Sciatic nerve (tissue), 2 donors: ENCODE results near the gene APOF. TPM values are rescaled to one million over a fixed set of nuclear protein-coding genes. Genes with fewer than 3 reads are reported as not detected.
A peak's percentile ranks its signal among the peaks of the same experiment; 100 is the strongest.
"Not testable (repeated sequence)": the region's sequence is repeated elsewhere in the genome, so short reads cannot be mapped to it uniquely, and the experiment has no call there.

ENCODE experiments used
- ATAC-seq: fragments of 200-7000 bp; cut with Tn5 transposase; one replicate; pipeline ENCODE4 v1.9.1; 2020; ENCODE audit warnings: mild to moderate bottlenecking, moderate library complexity
- DNase-seq: peaks from one replicate; pipeline ENCODE4 v3.0.0-alpha.2; 2020; ENCODE audit warnings: low spot score
- intact Hi-C: fragments of 100-400 bp; cut with DNase I; formaldehyde crosslinking; loops from one replicate; pipeline ENCODE4 v1.14.2; 2022
- total RNA-seq: library from RNA; stranded (reverse); fragmentation: NEBNext Ultra II Directional; extraction: Animal tissue kit (Norgen Biotek cat#: 25700); gene quantifications from one replicate; pipeline ENCODE4 v1.2.1, GENCODE V29; 2021
- donor health status: DM: no; HTN: no; CAD: no.
- donor health status: DM: no; HTN: no; CAD: no.

The APOF gene
- total RNA-seq, 1 donor from 2014 or later = not detected

DNA sequence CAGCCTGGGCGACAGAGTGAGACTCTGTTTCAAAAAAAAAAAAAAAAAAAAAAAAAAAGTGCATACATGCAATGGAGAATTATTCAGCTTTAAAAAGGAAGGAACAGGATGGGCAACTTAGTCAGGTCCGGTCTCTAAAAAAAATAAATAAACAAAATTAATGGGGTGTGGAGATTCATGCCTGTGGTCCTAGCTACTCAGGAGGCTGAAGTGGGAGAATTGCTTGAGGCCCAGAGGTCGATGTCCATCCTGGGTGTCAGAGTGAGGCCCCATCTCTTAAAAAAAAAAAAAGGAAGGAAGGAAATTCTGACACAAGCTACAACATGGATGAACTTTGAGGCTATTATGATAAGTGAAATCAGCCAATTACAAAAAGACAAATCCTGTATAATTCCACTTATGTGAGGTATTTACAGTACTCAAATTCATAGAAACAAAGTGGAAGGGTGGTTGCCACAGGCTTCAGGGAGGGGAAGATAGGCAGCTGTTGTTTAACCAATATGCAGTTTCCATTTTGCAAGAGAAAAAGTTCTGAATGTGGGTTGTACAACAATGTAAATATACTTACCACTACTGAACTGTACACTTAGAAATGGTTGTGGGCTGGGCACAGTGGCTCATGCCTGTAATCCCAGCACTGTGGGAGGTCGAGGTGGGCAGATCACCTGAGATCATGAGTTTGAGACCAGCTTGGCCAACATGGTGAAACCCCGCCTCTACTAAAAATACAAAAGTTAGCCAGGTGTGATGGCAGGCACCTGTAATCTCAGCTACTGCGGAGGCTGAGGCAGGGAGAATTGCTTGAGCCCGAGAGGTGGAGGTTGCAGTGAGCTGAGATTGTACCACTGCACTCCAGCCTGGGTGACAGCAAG lies 12.3 kb upstream of the APOF start:
- ATAC-seq (no peak), DNase-seq (no peak)
- intact Hi-C loops = no loop called here

DNA sequence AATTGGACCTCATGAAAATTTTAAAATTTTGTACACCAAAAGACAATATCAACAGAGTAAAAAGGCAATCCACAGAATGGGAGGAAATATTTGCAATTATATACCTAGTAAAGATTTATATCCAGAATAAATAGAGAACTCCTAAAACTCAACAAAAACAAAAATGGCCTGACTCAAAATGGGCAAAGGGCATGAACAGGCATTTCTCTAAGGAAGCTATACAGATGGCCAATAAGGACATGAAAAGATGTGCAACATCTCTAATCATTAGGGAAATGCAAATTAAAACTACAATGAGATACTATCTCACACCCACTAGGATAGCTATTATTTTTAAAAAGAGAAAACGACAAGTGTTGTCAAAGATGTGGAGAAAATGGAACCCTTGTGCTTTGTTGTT lies 10.9 kb upstream of the APOF start:
- ATAC-seq = no peak
- no peak for DNase-seq
- intact Hi-C loops = no loop called here

GRCh38 chr12:56366948-56367347 lies 4.3 kb upstream of the APOF start:
- intact Hi-C loops = no loop called here
- DNase-seq = no peak
- no peak for ATAC-seq

GRCh38 chr12:56361487-56362129 lies 1.0 kb downstream of the APOF start:
- no peak for ATAC-seq
- intact Hi-C loops = no loop called here
- no peak for DNase-seq

- DNase-seq (peak; percentile 99), ATAC-seq (peak; percentile 98)
- intact Hi-C loops = loop anchor here (1.0 to 10.0 kb wide), 2 partner anchors 8 to 95 kb away; partner anchors contain the start of gene MIP
Measured at GRCh38 chr12:56359851-56360767, 2.5 kb downstream of the APOF start, which contains the start of gene STAT2. TSS of gene STAT2 (minus strand) at chr12:56360107. CDS start at chr12:56356571, 3,536 bp downstream.

DNA sequence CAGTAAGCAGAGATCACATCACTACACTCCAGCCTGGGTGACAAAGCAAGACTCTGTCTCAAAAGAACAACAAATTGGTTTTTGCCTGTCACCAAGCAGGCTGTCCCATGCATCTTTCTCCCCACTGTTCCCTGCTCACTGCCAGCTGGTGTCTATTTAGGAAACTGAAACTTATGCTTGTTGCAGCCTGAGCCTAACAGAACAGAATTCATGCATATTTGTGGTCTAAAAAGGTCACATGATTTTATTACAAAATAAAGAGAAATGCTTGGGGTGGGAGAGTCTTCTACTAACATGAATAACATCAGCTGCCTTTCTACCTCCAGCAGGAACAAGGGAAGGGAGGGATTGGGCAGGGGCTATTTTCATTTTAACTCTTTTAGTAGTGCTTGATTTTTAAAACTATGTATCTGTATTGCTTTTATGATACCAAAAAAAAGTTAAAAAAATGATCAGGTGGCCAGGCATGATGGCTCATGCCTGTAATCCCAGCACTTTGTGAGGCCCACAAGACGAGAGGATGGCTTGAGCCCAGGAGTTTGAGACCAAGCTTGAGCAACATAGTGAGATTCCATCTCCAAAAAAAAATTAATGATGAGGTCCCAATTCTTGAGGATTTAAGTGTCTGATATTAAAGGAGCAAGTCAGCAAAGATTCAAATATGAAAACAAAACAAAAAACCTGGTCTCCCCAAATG lies 3.7 kb downstream of the APOF start:
- peak; percentile 39 for ATAC-seq
- DNase-seq = no peak
- intact Hi-C loops = loop anchor here (10.0 kb wide), 1 partner anchor 96 kb away; the partner anchor contains the start of gene MIP

- DNase-seq (no peak), ATAC-seq (no peak)
- intact Hi-C loops = loop anchor here (10.0 kb wide), 1 partner anchor 103 kb away; the partner anchor contains the start of gene MIP
Measured at GRCh38 chr12:56351325-56351724, 11.3 kb downstream of the APOF start.

DNA sequence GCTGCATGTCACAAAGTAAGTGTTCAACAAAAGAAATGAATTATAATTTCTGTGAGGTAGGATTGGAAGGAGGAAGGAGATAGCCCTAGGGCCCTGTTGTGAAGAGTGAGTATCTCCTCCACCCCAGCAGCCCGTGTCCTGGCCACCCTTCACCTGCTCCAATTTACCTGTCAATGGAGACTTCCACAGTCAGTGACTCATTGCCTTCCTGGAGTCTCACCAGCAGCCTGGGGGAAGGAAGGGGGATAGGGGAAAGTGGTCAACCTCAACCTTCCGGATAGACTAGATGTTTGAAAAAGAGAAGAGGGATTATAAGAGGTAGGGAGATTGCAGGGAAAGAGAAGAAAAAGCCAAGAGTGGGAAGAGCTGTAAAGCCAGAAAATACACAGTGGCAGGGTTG lies 12.0 kb downstream of the APOF start:
- ATAC-seq = no peak
- intact Hi-C loops = loop anchor here (10.0 kb wide), 1 partner anchor 104 kb away; the partner anchor contains the start of gene MIP

GRCh38 chr12:56348776-56349175 lies 13.9 kb downstream of the APOF start:
- intact Hi-C loops = no loop called here
- ATAC-seq (no peak), DNase-seq (no peak)

More for the DNA sequence above, 12.0 kb downstream of the APOF start:
- DNase-seq = no peak

DNA sequence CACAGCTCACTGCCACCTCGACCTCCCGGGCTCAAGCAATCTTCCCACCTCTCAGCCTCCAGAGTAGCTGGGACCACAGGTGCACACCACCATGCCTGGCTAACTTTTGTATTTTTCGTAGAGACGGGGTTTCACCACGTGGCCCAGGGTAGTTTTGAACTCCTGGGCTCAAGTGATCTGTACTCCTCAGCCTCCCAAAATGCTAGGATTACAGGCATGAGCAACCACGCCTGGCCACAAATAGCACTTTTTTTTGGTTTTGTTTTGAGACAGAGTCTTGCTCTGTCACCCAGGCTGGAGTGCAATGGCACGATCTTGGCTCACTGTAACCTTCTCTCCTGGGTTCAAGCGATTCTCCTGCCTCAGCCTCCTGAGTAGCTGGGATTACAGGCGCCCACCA lies 15.4 kb downstream of the APOF start:
- intact Hi-C loops, ATAC-seq, DNase-seq: not testable (repeated sequence)

DNA sequence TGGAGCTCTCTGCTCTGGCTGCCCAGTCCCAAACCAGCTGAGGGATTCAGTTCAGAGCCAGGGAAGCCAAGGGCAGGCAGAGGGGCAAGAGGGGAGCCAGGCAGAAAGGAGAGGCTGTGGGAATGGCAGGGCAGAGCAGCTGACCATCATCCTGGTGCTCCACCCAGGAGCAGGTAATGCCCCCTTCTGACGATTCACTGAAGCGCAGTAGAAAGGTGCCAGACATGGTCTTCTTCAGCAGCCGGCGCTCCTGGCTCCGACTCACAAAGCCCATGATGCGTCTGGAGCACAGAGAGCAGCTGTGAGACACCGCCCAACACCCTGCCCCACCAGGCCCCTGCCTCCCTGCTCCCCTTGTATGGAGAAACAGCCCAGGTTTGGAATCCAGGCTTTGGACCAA lies 16.0 kb downstream of the APOF start:
- ATAC-seq (no peak), DNase-seq (no peak)
- intact Hi-C loops = no loop called here

DNA sequence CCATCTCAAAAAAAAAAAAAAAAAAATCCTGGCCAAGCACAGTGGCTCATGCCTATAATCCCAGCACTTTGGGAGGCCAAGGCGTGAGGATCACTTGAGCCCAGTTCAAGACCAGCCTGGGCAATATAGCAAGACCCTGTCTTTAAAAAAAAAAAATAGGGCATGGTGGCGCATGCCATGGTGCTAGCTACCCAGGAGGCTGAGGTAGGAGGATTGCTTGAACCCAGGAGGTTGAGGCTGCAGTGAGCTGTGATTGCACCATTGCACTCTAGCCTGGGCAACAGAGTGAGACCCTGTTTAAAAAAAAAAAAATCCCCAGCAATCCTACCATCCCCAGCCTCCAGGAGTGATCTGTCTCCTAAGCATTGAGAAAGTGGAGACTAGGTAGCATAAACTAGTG lies 20.4 kb downstream of the APOF start:
- DNase-seq, intact Hi-C loops, ATAC-seq: not testable (repeated sequence)

DNA sequence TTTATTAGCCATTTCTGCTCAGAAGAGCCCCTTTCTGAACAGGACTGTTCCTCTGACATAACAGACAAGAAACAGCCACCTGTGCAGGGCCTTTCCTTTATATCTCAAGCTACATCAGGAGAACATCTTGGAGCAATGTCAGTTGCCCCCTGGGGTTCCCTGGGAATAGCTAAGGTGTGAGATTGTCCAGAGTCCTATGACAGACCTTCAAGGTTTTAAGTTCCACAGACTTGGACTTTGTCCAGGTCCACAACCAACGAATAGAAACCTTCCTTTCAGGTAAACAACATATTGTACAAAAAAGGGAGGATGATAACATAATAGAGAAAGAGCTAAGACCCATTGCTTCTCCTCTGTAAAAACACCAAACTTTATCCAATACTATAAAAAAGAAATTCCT lies 21.0 kb downstream of the APOF start:
- intact Hi-C loops = no loop called here
- DNase-seq = no peak
- no peak for ATAC-seq

GRCh38 chr12:56339158-56339422 lies 23.6 kb downstream of the APOF start:
- DNase-seq (no peak), ATAC-seq (no peak)
- intact Hi-C loops = no loop called here

DNA sequence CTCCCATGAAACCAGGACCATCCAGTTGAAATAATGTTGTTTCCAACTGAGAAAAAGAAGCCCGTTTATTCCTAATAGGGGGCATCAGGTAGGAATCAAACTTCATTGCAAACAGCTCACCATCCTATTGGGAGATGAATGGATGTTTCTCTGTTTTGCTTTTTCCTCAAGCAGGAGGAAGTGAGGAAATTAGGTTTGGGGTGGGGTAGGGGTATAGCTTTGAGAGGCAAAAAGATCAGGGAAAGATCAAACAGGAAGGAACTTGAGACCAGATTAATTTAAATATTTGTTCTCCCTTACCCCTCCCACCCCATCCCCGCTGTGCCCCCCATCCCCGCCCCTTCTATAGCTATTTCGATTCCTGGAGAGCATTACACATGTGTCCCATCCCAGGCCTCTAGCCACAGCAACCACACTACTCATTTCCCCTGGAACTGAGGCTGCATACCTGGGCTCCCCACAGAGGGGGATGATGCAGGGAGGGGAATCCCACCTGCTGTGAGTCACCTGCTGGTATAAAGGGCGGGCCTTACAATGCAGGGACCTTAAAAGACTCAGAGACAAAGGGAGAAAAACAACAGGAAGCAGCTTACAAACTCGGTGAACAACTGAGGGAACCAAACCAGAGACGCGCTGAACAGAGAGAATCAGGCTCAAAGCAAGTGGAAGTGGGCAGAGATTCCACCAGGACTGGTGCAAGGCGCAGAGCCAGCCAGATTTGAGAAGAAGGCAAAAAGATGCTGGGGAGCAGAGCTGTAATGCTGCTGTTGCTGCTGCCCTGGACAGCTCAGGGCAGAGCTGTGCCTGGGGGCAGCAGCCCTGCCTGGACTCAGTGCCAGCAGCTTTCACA lies 24.1 kb downstream of the APOF start, which contains the start of gene IL23A:
Gene IL23A, plus strand, starts transcription at position 577 of the 850 bp plus-strand sequence. Its CDS starts 161 bp downstream, at position 738.
- DNase-seq (no peak), ATAC-seq (no peak)
- intact Hi-C loops = no loop called here

DNA sequence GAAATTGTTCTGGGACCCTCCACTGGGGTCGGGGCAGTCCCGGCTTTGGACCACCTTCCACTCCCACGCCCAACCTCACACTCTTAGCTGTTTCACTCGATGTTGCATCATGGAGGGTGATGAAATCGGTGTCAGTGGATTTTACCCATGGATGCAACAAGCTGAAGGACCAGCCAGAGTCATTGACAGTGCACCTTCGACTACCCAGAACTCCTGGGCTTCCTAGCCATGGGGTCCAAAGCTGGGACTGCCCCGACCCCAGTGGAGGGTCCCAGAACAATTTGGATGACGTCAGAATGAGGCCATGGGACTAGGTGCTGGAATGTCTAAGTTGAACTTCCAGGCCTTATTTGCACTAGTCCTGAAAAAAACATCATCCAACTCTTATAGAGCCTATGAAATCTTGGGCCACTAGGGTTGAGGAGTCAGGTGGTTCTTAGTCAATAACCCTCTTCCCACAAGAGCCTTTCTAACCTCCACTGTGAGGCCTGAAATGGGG lies 24.9 kb downstream of the APOF start:
- no peak for ATAC-seq
- DNase-seq = no peak
- intact Hi-C loops = no loop called here

- intact Hi-C loops = no loop called here
- DNase-seq (no peak), ATAC-seq (no peak)
Measured at GRCh38 chr12:56336361-56337167, 26.1 kb downstream of the APOF start.
